Mammary microvascular endothelial cell (primary cell): ENCODE data around the gene MADD. TPM values are rescaled to one million over a fixed set of nuclear protein-coding genes. Genes with fewer than 3 reads are reported as not detected.

Source experiments
- total RNA-seq: library from RNA; depleted of rRNA; stranded (reverse); fragments of >200 nt; gene quantifications from 2 replicates; pipeline ENCODE4 v1.2.3, GENCODE V29; 2015

Gene MADD
- total RNA-seq = 15.3 and 15.6 TPM in 2 replicates

GRCh38 chr11:47269829-47270305, at the start of gene MADD:
MADD (plus strand) TSS chr11:47270133.

GRCh38 chr11:47248664-47249377, 21.1 kb upstream of the MADD start, which contains the start of gene ACP2:
ACP2 (minus strand) TSS chr11:47248814; CDS start chr11:47248789, 25 bp downstream.

GRCh38 chr11:47257517-47258316, 12.2 kb upstream of the MADD start, which contains the start of gene NR1H3:
NR1H3 (plus strand) TSS chr11:47257996; CDS start chr11:47259217, 1,221 bp downstream.

DNA sequence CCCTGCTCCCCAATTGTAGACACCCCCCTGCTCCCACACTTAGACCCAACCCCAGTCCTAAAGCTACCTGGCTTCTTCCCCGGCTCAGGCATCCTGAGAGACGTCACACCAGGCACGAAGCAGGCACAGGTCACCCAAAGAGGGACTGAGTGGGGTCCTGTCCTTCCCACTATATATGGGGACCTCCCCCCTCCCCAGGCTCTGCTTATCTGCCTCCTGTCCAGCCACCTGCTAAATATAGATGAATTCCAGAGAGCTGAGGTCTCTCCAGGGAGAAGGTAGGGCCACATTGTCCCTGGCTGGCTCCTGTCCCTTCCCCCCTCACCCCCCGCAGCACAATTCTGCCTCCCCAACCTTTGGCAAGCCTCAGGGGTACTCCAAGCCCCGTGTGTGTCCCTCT, 82.6 kb downstream of the MADD start, which contains the start of gene MYBPC3:
Gene MYBPC3 (minus strand): TSS at position 147 of the 400 bp plus-strand sequence. CDS start 55 bp downstream, at position 92.

GRCh38 chr11:47378010-47378835, 108.3 kb downstream of the MADD start, which contains the start of gene SPI1:
SPI1 (minus strand) TSS chr11:47378547; CDS start chr11:47378353, 194 bp downstream.

Other genes with a start within 250 kb of the MADD start
- 128 and 138 TPM in 2 replicates for gene ARFGAP2, start 93.3 kb upstream of the MADD start, total RNA-seq
- 8.3 and 12.8 TPM in 2 replicates for gene PACSIN3, start 83.7 kb upstream of the MADD start, total RNA-seq
- gene DDB2, start 55.2 kb upstream of the MADD start, total RNA-seq = 92.5 and 96.3 TPM in 2 replicates
- gene ACP2, start 21.3 kb upstream of the MADD start, total RNA-seq = 40.8 and 46.3 TPM in 2 replicates
- gene NR1H3, start 12.1 kb upstream of the MADD start, total RNA-seq = 7.9 and 9.7 TPM in 2 replicates
- gene MYBPC3, start 82.6 kb downstream of the MADD start, total RNA-seq = not detected in 2 replicates
- not detected in 2 replicates for gene SPI1, start 108.4 kb downstream of the MADD start, total RNA-seq
- 99.1 and 101 TPM in 2 replicates for gene SLC39A13, start 138.5 kb downstream of the MADD start, total RNA-seq
- 220 and 250 TPM in 2 replicates for gene PSMC3, start 156.3 kb downstream of the MADD start, total RNA-seq
- not detected in 2 replicates for gene RAPSN, start 179.0 kb downstream of the MADD start, total RNA-seq